ENCODE data around the gene TEX52. TPM values are rescaled to one million over a fixed set of nuclear protein-coding genes. Genes with fewer than 3 reads are reported as not detected.

Gene TEX52
- total RNA-seq, 3 donors from 2014 or later, result not detected

- H3K9me3 Mint-ChIP-seq, result no peaks in the 10 kb centered on the region
Measured at GRCh38 chr12:2803635-2804392, 53.0 kb downstream of the TEX52 start.

DNA sequence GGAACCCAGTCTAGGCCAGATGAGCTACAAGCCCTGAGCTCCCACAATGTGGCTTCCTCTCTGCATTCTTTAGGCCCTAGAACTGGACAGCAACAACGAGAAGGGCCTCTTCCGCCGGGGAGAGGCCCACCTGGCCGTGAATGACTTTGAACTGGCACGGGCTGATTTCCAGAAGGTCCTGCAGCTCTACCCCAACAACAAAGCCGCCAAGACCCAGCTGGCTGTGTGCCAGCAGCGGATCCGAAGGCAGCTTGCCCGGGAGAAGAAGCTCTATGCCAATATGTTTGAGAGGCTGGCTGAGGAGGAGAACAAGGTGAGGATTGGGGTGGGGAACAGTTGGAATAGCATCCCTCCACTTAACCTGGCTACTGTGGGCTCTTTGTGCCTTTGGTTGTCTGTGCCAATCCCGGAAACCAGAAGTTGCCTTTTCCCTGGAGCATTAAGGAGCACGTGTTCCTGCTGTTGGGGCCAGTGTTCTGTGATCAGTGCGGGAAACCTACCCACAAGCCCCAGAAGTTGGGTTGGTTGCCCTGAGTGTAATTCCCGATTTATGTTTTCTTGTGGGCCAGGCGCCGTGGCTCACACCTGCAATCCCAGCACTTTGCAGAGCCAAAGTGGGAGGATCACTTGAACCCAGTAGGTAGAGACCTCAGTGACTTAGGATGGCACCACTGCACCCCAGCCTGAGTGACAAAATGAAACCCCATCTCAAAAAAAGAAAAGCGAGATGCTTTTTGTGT is 55.6 kb downstream of the TEX52 start:
- Mint-ChIP-seq H3K36me3 (ENCODE audit: insufficient read depth) (peaks cover 57% of the 10 kb centered on the region), H3K4me1 (ENCODE audit: low read depth) (peaks cover 16% of the 10 kb centered on the region), H3K9me3 (no peaks in the 10 kb centered on the region)

More at GRCh38 chr12:2803635-2804392, 53.0 kb downstream of the TEX52 start:
- no peak for ATAC-seq
- H3K4me3 Mint-ChIP-seq, result no peak overlapping the region
- DNase-seq, result no peak
- H3K4me1 Mint-ChIP-seq (ENCODE audit: low read depth), result peaks cover under 1% of the 10 kb centered on the region
- H3K27me3 Mint-ChIP-seq (ENCODE audit: low read depth), result no peaks in the 10 kb centered on the region
- peaks cover 46% of the 10 kb centered on the region for H3K36me3 Mint-ChIP-seq (ENCODE audit: insufficient read depth)

DNA sequence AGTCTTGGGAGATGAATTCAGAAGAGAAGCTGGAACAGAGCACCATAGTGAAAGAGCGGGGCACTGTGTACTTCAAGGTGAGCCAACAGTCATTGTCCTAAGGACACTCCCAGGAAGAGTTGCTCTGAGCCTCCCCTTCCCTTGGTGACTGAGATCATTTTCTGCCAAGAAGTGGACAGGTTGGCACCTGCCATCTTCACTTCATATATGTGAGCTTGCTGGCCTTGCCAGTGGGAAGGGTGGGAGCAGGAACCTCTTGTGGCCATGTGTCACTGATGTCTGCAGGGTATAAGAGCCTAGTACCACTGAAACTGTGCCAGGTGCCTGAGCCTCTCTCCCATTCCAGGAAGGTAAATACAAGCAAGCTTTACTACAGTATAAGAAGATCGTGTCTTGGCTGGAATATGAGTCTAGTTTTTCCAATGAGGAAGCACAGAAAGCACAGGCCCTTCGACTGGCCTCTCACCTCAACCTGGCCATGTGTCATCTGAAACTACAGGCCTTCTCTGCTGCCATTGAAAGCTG is 56.7 kb downstream of the TEX52 start:
- H3K9me3 Mint-ChIP-seq, result no peaks in the 10 kb centered on the region
- ATAC-seq, result no peak
- no peaks in the 10 kb centered on the region for H3K27me3 Mint-ChIP-seq (ENCODE audit: low read depth)
- H3K36me3 Mint-ChIP-seq (ENCODE audit: insufficient read depth), result peaks cover 53% of the 10 kb centered on the region
- H3K4me1 Mint-ChIP-seq (ENCODE audit: low read depth), result peaks cover 19% of the 10 kb centered on the region
- no peak for DNase-seq
- H3K4me3 Mint-ChIP-seq, result no peak overlapping the region

More for the DNA sequence above, 55.6 kb downstream of the TEX52 start:
- ATAC-seq (no peak), DNase-seq (no peak)
- H3K4me3 Mint-ChIP-seq, result no peak overlapping the region
- no peaks in the 10 kb centered on the region for H3K27me3 Mint-ChIP-seq (ENCODE audit: low read depth)

Other genes starting within 250 kb of the TEX52 start
- gene FKBP4, start 62.1 kb downstream of the TEX52 start, total RNA-seq, result 100 to 1,000 TPM; 296 to 336 (median 319) TPM
- 10 to 100 TPM; 39.7 to 46.9 (median 45.0) TPM for gene ITFG2, start 44.4 kb downstream of the TEX52 start, total RNA-seq
- not detected for gene NRIP2, start 22.0 kb downstream of the TEX52 start, total RNA-seq
- 10 to 100 TPM in 1 of 3 donors, 1 to 10 TPM in 2; 9.1 to 12.8 (median 9.3) TPM for gene FOXM1, start 20.1 kb upstream of the TEX52 start, total RNA-seq
- gene RHNO1, start 20.2 kb upstream of the TEX52 start, total RNA-seq, result 10 to 100 TPM; 20.1 to 22.6 (median 20.3) TPM
- 1 to 10 TPM; 7.0 to 8.6 (median 7.4) TPM for gene TULP3, start 33.9 kb upstream of the TEX52 start, total RNA-seq
- 1 to 10 TPM; 2.7 to 4.1 (median 3.7) TPM for gene TEAD4, start 102.4 kb upstream of the TEX52 start, total RNA-seq
- 1 to 10 TPM in 1 of 3 donors, under 1 TPM in 2; 0.68 to 1.4 (median 0.95) TPM for gene TSPAN9, start 220.3 kb upstream of the TEX52 start, total RNA-seq